Liver (tissue), 9 donors: ENCODE data around the gene LRRK1. TPM values are rescaled to one million over a fixed set of nuclear protein-coding genes. Genes with fewer than 3 reads are reported as not detected.

Source experiments
- DNase-seq: peaks from one replicate; pipeline ENCODE4 v3.0.0-alpha.2; 2017; ENCODE audit warnings: low spot score
- H3K27ac ChIP-seq, 2 donors: one replicate each; pipeline ENCODE4 v1.7.0; 2013; ENCODE audit warnings: inconsistent platforms in 2 of 2, low read length in 2 of 2, control low read depth in 1 of 2, low read depth in 1 of 2, mild to moderate bottlenecking in 1 of 2
- H3K27me3 ChIP-seq, 4 donors: one replicate each; pipeline versions ENCODE4 v1.6.1 to v1.7.0; 2013; ENCODE audit warnings: low read length in 3 of 4, inconsistent platforms in 1 of 4, mild to moderate bottlenecking in 1 of 4, moderate library complexity in 1 of 4; ENCODE audit not compliant: control insufficient read depth in 4 of 4, insufficient read depth in 4 of 4
- H3K36me3 ChIP-seq, 4 donors: one replicate each; pipeline versions ENCODE4 v1.6.1 to v1.7.0; 2013; ENCODE audit warnings: low read length in 3 of 4, mild to moderate bottlenecking in 3 of 4, low read depth in 1 of 4, moderate library complexity in 1 of 4; ENCODE audit not compliant: control insufficient read depth in 4 of 4, insufficient read depth in 3 of 4
- H3K4me1 ChIP-seq, 4 donors: one replicate each; pipeline versions ENCODE4 v1.6.1 to v1.7.0; 2013; ENCODE audit warnings: low read length in 3 of 4, mild to moderate bottlenecking in 3 of 4, moderate library complexity in 1 of 4; ENCODE audit not compliant: control insufficient read depth in 4 of 4, insufficient read depth in 4 of 4
- H3K4me3 ChIP-seq, 3 donors: one replicate each; pipeline versions ENCODE4 v1.6.1 to v1.7.0; 2013; ENCODE audit warnings: low read length in 3 of 3, control low read depth in 1 of 3, low read depth in 1 of 3, mild to moderate bottlenecking in 1 of 3
- H3K9ac ChIP-seq, 2 donors: one replicate each; pipeline ENCODE4 v1.7.0; 2013; ENCODE audit warnings: low read length in 2 of 2, mild to moderate bottlenecking in 2 of 2, moderate library complexity in 2 of 2, control low read depth in 1 of 2, low read depth in 1 of 2
- H3K9me3 ChIP-seq, 4 donors: one replicate each; pipeline versions ENCODE4 v1.6.1 to v1.7.0; 2013; ENCODE audit warnings: low read length in 3 of 4; ENCODE audit not compliant: control insufficient read depth in 4 of 4
- ATF3 ChIP-seq: IDR thresholded peaks from 2 replicates; pipeline ENCODE4 v1.6.1; 2016; ENCODE audit warnings: antibody characterized with exemption
- CTCF ChIP-seq: fragments of 150-350 bp; IDR thresholded peaks from 2 replicates; pipeline ENCODE4 v1.5.1; 2017; ENCODE audit warnings: improper control_type of control experiment, low read depth, low read length; ENCODE audit not compliant: missing input control
- EGR1 ChIP-seq, 2 donors: IDR thresholded peaks; 2 replicates each; pipeline ENCODE4 v1.6.1; 2016 to 2018; ENCODE audit warnings: antibody characterized with exemption in 2 of 2, low read depth in 2 of 2
- FOXA1 ChIP-seq: IDR thresholded peaks from 2 replicates; pipeline ENCODE4 v1.6.1; 2016; ENCODE audit warnings: antibody characterized with exemption
- FOXA2 ChIP-seq: IDR thresholded peaks from 2 replicates; pipeline ENCODE4 v1.6.1; 2016; ENCODE audit warnings: antibody characterized with exemption
- GABPA ChIP-seq, 2 donors: IDR thresholded peaks in 1 of 2; conservative IDR thresholded peaks in 1 of 2; 2 replicates each; pipeline ENCODE4 v1.6.1; 2016; ENCODE audit warnings: antibody characterized with exemption in 2 of 2, mild to moderate bottlenecking in 1 of 2, moderate library complexity in 1 of 2
- HNF4A ChIP-seq, 2 donors: conservative IDR thresholded peaks; 2 replicates each; pipeline ENCODE4 v1.6.1; 2016; ENCODE audit warnings: antibody characterized with exemption in 2 of 2, mild to moderate bottlenecking in 2 of 2
- HNF4G ChIP-seq: IDR thresholded peaks from 2 replicates; pipeline ENCODE4 v1.6.1; 2016; ENCODE audit warnings: antibody characterized with exemption
- JUND ChIP-seq, 2 donors: IDR thresholded peaks; 2 replicates each; pipeline ENCODE4 v1.6.1; 2016; ENCODE audit warnings: antibody characterized with exemption in 2 of 2
- MAX ChIP-seq: IDR thresholded peaks from 2 replicates; pipeline ENCODE4 v1.6.1; 2016; ENCODE audit warnings: antibody characterized with exemption
- NR2F2 ChIP-seq: IDR thresholded peaks from 2 replicates; pipeline ENCODE4 v1.6.1; 2016; ENCODE audit warnings: antibody characterized with exemption
- RAD21 ChIP-seq, 2 donors: IDR thresholded peaks; 2 replicates each; pipeline ENCODE4 v1.6.1; 2016; ENCODE audit warnings: antibody characterized with exemption in 2 of 2, mild to moderate bottlenecking in 2 of 2
- REST ChIP-seq: IDR thresholded peaks from 2 replicates; pipeline ENCODE4 v1.6.1; 2016; ENCODE audit warnings: antibody characterized with exemption, mild to moderate bottlenecking
- RXRA ChIP-seq, 2 donors: IDR thresholded peaks; 2 replicates each; pipeline ENCODE4 v1.6.1; 2017 to 2018; ENCODE audit warnings: antibody characterized with exemption in 2 of 2, mild to moderate bottlenecking in 1 of 2
- SP1 ChIP-seq: IDR thresholded peaks from 2 replicates; pipeline ENCODE4 v1.6.1; 2018; ENCODE audit warnings: antibody characterized with exemption, mild to moderate bottlenecking
- TAF1 ChIP-seq: conservative IDR thresholded peaks from 2 replicates; pipeline ENCODE4 v1.6.1; 2016; ENCODE audit warnings: antibody characterized with exemption, mild to moderate bottlenecking
- YY1 ChIP-seq: IDR thresholded peaks from 2 replicates; pipeline ENCODE4 v1.6.1; 2016; ENCODE audit warnings: antibody characterized with exemption, mild to moderate bottlenecking
- ZBTB33 ChIP-seq: IDR thresholded peaks from 2 replicates; pipeline ENCODE4 v1.6.1; 2016; ENCODE audit warnings: antibody characterized with exemption
- WGBS: extraction: QIAGEN DNeasy Blood & Tissue Kit; methylation state at CpG from one replicate; pipeline ENCODE4 v1.1.7; 2013; 5-methylcytosine and 5-hydroxymethylcytosine counted together
- polyA plus RNA-seq, 2 donors: library from polyadenylated mRNA; stranded (reverse) in 1 of 2; unstranded in 1 of 2; fragments of 200-250 nt in 1 of 2; fragments of >200 nt in 1 of 2; fragmentation: Nextera tagmentation in 1 of 2; extraction: Ambion mirVana in 1 of 2; gene quantifications; one replicate each; pipeline versions ENCODE4 v1.2.1 to v1.2.3, GENCODE V29; 2013 to 2015
- total RNA-seq, 2 donors: library from RNA; depleted of rRNA; stranded (reverse); fragments of >200 nt; gene quantifications; one replicate each; pipeline ENCODE4 v1.2.3, GENCODE V29; 2014
- donor health status: healthy.
- donor health status: healthy.
- donor health status: healthy.
- donor health status: healthy.
- donor health status: healthy.

Gene LRRK1
- total and polyA plus RNA-seq, 4 donors = 1.2 to 4.4 (median 2.7) TPM

GRCh38 chr15:101024073-101024695, 105.0 kb downstream of the LRRK1 start:
- WGBS = 59% methylated on average over 11 of the region's 11 CpGs
- peak overlapping the region in 1 of 2 donors; percentile 15 for H3K27ac ChIP-seq
- peak; percentile 27 for DNase-seq

GRCh38 chr15:101024706-101025500, 105.7 kb downstream of the LRRK1 start:
- Histone ChIP-seq H3K36me3 (peaks cover 0 to 3% (median 0%) of the 10 kb centered on the region in 4 donors), H3K4me3 (no peak overlapping the region), H3K9ac (no peak overlapping the region), H3K27ac (peak overlapping the region in 1 of 2 donors; percentile 15), H3K27me3 (peaks cover 0 to 5% (median 0%) of the 10 kb centered on the region in 4 donors), H3K4me1 (peaks cover 0 to 13% (median 0%) of the 10 kb centered on the region in 4 donors), H3K9me3 (no peaks in the 10 kb centered on the region)
- DNase-seq = peak; percentile 19
- WGBS = 85% methylated on average over 20 of the region's 20 CpGs
- TF ChIP-seq FOXA2 (no peak), SP1 (no peak), GABPA (IDR thresholded peaks at IDR 0.05 in 1 of 2, conservative IDR thresholded peaks at IDR 0.05 in 1 of 2) (no peak), TAF1 (no peak), MAX (no peak), JUND (IDR thresholded peaks at IDR 0.05) (no peak), CTCF (no peak), HNF4A (conservative IDR thresholded peaks at IDR 0.05) (no peak), HNF4G (no peak), NR2F2 (no peak), FOXA1 (no peak), YY1 (no peak), RXRA (IDR thresholded peaks at IDR 0.05) (no peak), ZBTB33 (no peak), RAD21 (IDR thresholded peaks at IDR 0.05) (no peak), EGR1 (IDR thresholded peaks at IDR 0.05; ENCODE audit: low read depth in 2 of 2) (no peak), REST (no peak), ATF3 (no peak)

More at GRCh38 chr15:101024073-101024695, 105.0 kb downstream of the LRRK1 start:
- peaks cover 0 to 3% (median 0%) of the 10 kb centered on the region in 4 donors for H3K36me3 ChIP-seq
- peak; percentile 1 for TF ChIP-seq NR2F2
- no peak for TF ChIP-seq MAX
- TF ChIP-seq FOXA2 = no peak
- peaks cover 0 to 5% (median 0%) of the 10 kb centered on the region in 4 donors for H3K27me3 ChIP-seq
- H3K9me3 ChIP-seq = no peaks in the 10 kb centered on the region
- no peak overlapping the region for H3K4me3 ChIP-seq
- no peak overlapping the region for H3K9ac ChIP-seq
- peaks cover 0 to 13% (median 0%) of the 10 kb centered on the region in 4 donors for H3K4me1 ChIP-seq
